Stimulated activated CD4-positive, alpha-beta T cell treated with anti-CD3 and anti-CD28 coated beads, Interleukin-4, amount 100 ng/mL, for 4 hours (primary cell): ENCODE data around the gene ANKRD30A.
"Not testable (repeated sequence)": the region's sequence is repeated elsewhere in the genome, so short reads cannot be mapped to it uniquely, and the experiment has no call there.

ENCODE experiments used
- DNase-seq, 2 experiments: peaks; one replicate each; pipeline ENCODE4 v3.0.0-alpha.2; 2020

Gene ANKRD30A

GRCh38 chr10:37269554-37270256 lies 144.3 kb downstream of the ANKRD30A start:
- no peak for DNase-seq

DNA sequence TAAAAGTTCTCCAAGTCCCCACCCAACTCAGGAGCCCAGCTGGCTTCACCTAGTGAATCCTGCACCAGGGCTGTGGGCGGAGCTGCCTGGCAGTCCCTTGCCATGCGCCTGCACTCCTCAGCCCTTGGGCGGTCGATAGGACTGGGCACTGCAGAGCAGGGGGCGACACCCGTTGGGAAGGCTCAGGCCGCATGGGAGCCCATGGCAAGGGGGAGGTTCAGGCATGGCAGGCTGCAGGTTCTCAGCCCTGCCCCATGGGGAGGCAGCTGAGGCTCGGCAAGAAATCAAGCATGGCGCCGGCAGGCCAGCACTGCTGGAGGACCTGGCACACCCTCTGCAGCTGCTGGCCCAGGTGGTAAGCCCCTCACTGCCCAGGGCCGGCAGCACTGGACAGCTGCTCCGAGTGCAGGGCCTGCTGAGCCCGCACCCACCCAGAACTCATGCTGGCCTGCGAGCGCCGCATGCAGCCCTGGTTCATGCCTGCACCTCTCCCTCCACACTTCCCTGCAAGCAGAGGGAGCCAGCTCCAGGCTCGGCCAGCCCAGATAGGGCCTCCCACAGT lies 149.9 kb downstream of the ANKRD30A start:
- no peak for DNase-seq

DNA sequence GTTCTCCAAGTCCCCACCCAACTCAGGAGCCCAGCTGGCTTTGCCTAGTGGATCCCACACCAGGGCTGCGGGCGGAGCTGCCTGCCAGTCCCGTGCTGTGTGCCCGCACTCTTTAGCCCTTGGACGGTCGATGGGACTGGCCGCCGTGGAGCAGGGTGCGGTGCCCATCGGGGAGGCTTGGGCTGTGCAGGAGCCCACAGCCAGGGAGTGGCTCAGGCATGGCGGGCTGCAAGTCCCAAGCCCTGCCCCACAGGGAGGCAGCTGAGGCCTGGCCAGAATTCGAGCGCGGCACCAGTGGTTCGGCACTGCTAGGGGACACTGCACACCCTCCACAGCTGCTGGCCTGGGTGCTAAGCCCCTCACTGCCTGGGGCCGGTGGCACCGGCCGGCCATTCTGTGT lies 159.7 kb downstream of the ANKRD30A start:
- DNase-seq: no peak

DNA sequence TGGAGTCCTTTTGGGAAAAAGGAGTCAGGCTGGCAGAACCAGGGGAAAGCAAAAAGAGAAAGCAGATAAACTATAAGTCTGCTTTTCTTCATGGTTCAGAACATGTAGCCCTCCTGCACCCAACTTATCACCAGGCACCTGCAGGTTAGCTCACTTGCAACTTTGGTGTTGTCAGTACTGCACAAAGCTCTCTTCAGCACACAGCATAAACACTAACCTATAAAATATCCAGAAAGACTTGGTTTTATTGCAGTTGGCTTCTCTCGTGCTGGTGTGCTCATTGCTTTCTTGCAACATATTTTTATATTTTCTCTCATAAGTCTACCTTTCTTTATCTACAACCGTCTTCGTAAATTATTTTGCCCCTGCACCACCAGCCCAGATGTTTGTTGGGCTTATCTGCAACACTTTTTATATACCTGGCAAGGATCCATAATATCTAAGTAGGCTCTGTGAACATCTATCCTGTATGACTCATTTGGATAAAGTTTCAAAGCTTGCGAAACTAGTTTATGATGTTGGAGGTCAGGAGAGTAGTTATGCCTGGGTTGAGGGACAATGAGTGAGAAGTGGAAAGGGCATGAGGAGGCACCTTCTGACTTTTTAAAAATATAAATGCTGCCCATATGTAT lies 164.6 kb downstream of the ANKRD30A start:
- DNase-seq: no peak

GRCh38 chr10:37301271-37301670 lies 175.9 kb downstream of the ANKRD30A start:
- no peak for DNase-seq

GRCh38 chr10:37304036-37304435 lies 178.6 kb downstream of the ANKRD30A start:
- DNase-seq: no peak

DNA sequence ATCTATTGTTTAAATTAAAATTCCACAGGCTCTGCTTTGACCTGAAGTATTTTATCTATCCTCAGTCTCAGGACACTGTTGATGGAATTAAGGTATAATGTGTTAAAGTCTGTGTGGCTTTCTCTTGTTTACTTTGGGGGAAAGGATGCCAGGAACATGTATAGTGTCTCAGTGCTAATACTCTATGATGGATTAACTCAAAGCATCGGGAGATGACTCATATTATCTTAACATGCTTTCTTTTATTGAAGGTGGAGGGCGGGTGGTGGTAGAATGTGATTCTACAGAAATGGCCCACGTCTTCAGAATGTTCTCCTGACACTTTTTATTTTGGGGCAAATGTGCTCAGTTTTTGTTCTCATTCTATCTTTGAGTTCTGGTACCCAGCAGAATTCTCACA lies 189.0 kb downstream of the ANKRD30A start:
- DNase-seq: no peak

DNA sequence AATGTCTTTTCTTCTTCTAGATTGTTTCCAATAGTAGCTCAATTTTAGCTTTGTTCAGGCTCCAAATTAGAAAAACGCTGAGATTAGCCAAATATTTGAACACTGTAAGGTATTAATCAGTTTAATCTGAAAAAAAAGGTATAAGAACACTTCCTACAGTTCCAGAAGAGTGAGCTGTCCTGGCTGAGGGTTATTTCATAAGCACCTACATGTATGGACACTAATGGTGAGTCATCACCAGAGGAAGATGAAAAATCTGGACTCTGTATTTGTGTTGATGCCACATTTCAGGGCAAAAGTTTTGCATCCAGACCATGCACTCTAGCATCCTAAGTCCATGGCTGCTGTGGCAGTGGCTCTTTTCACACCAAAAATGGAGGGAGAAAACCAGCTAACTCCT lies 189.5 kb downstream of the ANKRD30A start:
- no peak for DNase-seq

DNA sequence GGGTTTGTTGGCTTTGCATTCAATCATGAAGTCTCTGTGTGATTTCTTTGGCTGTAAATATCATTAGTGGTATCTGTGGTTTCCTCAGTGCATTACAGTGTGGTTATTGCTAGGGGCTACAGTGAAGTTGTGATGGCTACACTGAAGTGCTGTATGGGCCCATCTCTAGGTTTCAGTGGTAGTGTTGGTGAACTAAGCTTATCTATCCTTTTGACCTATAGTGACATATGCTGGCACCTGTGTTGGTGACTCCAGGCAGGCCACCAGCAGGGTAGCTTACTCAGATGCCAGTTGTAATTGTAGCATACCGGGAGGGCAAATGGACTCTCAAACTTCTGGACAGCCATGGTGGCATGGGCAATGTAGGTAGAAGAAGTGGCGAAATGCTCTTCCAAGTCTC lies 219.0 kb downstream of the ANKRD30A start:
- DNase-seq: no peak

DNA sequence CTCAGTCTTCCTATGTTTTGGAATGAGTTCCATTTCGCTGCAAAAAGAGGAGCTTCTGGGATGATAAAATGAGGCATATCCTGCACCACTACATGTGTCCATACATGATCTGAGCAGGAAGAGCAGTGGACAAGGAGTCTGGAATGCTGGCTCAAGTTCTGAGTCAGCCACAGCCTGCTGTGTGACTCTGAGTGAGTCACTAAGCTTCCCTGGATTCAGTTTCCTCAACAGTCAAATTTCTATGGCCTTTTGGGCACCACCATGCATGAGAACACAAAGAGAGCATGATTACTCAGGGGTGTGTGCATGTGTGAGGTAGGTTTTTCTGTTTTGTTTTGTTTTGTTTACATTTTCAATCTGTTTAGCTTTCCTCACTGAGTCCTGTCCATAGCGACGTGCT lies 254.6 kb downstream of the ANKRD30A start:
- DNase-seq: no peak

DNA sequence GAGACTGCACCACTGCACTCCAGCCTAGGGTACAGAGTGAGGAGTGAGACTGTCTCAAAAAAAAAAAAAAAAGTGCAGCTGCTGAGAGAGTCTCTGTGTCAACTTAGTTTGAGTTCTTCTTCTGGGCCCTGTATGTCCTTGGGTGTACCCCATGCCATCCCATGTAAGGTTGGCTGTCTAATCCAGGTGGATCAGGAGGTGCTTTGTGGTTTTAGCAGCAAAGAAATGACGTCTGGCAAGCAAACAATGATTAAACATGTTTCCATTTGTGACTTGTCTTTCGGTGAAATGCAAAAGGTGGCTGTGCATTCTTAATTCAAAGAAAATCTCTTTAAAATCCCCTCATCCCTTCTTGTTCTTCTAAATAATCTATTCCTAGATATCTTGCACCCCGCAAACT lies 255.9 kb downstream of the ANKRD30A start:
- no peak for DNase-seq

DNA sequence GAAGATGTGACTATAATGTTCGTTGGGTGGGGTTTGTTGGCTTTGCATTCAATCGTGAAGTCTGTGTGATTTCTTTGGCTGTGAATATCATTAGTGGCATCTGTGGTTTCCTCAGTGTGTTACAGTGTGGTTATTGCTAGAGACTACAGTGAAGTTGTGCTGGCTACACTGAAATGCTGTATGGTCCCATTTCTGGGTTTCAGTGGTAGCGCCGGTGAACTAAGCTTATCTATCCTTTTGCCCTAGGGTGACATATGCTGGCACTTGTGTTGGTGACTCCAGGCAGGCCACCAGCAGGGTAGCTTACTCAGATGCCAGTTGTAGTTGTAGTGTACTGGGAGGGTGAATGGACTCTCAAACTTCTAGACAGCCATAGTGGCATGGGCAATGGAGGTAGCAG lies 259.5 kb downstream of the ANKRD30A start:
- DNase-seq: no peak

DNA sequence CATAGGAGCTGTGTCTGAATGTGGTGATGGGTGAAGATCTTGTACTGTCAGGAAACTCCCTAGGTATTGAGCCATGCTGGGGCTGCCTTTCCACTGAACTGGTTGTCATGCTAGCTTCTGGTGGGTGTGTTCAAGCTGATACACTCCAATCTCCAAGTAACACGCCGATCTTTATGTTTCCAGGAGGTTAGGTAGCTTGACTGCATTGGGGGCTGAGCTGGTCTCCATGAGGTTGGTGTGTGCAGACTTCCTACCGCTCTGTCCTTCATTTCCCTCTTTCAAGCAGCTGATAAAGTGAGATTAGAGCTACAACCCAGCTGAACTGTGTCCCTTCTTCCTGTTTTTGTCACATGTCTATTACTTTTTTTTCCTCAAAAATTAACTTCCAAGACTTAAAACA lies 265.5 kb downstream of the ANKRD30A start:
- DNase-seq: no peak

DNA sequence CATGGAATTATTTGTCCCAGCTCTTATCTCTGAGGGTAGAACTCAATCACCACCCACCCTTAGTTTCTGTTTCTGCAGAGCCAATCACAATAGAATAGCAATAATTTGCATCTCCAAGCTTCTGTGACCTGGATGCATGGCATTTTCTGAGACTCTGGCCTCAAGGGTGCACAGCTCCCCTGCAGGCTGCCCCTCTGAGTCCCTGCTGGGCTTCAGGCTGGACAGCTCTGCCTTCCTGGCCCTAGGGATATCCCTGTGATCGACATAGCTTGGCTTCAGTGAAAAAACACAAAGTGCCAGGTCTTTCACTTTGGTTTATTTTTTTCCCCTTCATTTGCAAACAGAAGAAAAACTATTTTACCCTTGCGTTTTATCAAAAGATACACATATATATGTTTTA lies 275.4 kb downstream of the ANKRD30A start:
- not testable (repeated sequence) for DNase-seq

GRCh38 chr10:37401225-37401624 lies 275.8 kb downstream of the ANKRD30A start:
- no peak for DNase-seq

DNA sequence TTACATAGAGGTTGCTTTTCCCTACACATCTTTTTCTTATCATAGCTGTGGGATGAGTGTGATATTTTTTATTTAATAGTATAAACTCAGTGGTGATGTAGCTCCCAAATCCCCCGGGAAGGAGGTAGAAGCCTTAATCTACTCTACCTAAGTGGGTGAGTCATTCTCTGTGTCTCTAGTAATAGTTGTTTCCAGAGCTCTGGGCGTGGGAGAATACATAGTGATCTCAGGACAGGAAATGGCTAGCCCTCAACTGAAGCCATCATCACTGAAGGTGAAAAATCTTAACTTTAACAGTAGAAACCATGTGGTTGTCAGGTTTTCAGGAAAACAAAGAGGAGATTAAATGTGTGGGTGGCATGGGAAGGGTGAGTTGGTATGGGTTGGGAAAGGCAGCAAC lies 278.4 kb downstream of the ANKRD30A start:
- DNase-seq: no peak
